ENCODE results near the gene ING2.

The ING2 gene

GRCh38 chr4:183499801-183500200, 5.1 kb upstream of the ING2 start:
- no peak for DNase-seq (ENCODE audit: low read depth, low spot score)

DNA sequence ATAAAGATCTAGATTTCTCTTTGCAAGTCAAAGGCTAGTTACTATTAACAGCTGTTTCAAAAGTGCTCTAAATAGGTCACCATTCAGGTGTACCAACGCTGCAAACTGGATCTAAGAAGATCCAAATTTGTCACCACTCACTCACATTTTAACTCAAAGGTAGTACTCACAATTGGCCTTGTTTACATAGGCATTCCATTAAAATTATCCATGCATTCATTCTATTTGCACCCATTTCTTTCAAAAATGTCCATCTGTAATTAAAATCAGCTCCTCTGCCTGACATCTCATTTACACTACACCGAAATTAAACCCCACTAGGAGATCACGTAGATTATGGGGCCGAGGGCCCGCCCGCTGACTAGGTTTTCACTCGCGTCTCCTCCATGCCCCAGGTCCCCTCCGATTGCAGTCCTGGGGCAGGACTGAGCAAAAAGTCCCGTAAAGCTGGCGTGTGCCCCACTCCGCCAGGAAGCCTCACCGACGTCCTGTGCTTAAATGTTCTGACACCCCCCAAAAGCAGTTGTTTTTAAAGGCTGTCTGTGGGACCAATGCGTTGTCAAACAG, 1.3 kb upstream of the ING2 start:
- DNase-seq (ENCODE audit: low read depth, low spot score) = no peak

GRCh38 chr4:183504064-183504929, 561 bp upstream of the ING2 start:
- DNase-seq (ENCODE audit: low read depth, low spot score) = peak; percentile 94

- peak; percentile 53 for DNase-seq (ENCODE audit: low read depth, low spot score)
Measured at GRCh38 chr4:183505611-183506388, 942 bp downstream of the ING2 start.

DNA sequence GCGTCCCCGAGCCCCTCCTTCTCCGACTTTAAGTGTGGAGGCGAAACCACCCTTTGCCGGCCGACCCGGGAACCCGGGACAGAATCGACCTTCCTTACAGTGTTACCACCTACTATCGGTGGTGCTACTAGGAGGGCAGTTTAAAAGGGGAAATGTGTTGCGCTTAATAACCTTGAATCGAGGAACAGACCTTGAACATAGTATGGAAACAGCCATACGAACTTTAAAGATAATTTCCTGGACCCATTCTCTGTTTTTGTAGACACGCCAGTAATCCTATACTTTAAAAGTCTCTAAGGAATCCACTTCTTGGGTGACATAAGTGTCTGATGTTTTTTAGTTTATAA, 1.5 kb downstream of the ING2 start:
- DNase-seq (ENCODE audit: low read depth, low spot score) = no peak

- DNase-seq (ENCODE audit: low read depth, low spot score) = no peak
Measured at GRCh38 chr4:183507925-183508696, 3.3 kb downstream of the ING2 start.

DNA sequence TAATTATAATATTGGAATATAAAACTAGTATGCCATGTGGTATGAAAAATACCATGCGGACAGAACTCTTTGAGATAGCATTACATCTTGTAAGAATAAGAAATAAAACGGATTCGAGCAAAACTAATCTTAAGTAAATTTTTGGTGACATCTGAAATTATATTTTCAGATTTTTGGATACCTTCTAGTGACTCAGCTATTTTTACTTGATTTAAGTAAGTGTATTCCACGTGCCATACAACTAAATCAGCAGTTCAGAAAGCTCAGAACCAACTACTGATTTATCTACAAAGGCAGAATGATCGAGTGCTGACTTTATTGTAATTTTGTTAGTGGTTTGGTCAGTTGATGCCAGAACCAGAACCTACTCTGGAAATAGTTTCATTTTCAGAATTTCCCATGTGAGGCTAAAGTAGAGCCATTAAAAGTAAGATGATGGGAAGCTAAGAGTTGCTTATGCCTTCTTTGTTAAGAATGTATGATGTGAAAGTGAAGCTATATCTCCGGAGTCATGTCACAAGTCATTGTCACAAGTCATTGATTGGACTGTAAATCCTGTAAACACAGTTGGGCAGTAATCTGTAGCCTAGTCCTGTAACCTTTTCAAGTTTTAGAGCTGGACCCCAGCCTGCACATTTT, 4.0 kb downstream of the ING2 start:
- no peak for DNase-seq (ENCODE audit: low read depth, low spot score)

DNA sequence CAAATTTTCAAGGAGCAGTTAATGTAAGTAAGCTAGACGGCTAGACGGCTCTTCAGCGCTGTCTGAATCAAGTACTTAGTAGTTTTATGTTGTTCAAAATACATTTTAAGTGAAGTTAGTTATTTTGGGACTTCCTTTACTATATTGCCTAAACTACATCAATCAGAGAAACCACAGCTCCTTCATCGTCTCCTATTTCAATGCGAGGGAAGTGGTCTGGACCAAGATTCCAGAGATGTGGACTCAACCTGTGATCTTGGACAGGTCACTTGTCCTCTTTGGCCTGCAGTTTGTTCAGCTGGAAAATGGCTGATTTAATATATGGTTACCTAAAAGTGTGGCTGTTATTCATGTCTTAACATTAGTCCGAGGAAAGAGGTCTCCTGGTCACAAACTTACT, 10.6 kb downstream of the ING2 start:
- no peak for DNase-seq (ENCODE audit: low read depth, low spot score)

GRCh38 chr4:183517194-183517593, 12.3 kb downstream of the ING2 start:
- no peak for DNase-seq (ENCODE audit: low read depth, low spot score)

DNA sequence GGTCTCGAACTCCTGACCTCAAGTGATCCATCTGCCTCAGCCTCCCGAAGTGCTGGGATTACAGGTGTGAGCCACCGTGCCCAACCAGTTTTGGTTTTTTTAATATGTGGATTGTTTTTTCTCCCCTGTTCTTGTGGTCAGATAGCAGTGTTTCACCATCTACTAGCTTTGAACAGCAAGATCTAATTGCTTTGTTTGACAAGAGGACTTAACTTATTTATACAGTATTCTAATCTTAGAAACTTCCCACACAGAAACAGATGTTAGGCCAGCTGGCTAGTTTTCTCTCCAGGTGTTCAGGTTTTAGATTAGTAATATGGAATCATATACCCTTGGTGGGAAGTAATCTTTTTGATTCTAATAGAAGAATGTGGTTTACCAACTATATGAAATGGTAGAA, 12.9 kb downstream of the ING2 start:
- no peak for DNase-seq (ENCODE audit: low read depth, low spot score)

GRCh38 chr4:183522821-183523220, 18.0 kb downstream of the ING2 start:
- DNase-seq (ENCODE audit: low read depth, low spot score) = no peak

DNA sequence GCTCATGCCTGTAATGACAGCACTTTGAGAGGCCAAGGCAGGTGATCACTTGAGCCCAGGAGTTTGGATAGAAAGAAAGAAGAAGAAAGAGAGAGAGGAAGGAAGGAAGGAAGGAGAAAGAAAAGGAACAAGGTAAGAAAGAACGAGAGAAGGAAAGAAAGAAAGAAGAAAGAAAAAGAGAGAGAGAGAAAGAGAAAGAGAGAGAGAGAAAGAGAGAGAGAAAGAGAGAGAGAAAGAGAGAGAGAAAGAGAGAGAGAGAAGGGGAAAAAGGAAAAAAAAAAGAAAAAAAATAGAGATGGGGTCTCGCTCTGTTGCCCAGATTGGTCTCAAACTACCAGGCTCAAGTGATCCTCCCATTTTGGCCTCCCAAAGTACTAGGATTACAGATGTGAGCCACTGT, 22.5 kb downstream of the ING2 start:
- no peak for DNase-seq (ENCODE audit: low read depth, low spot score)

- no peak for DNase-seq (ENCODE audit: low read depth, low spot score)
Measured at GRCh38 chr4:183532821-183533220, 28.0 kb downstream of the ING2 start.

DNA sequence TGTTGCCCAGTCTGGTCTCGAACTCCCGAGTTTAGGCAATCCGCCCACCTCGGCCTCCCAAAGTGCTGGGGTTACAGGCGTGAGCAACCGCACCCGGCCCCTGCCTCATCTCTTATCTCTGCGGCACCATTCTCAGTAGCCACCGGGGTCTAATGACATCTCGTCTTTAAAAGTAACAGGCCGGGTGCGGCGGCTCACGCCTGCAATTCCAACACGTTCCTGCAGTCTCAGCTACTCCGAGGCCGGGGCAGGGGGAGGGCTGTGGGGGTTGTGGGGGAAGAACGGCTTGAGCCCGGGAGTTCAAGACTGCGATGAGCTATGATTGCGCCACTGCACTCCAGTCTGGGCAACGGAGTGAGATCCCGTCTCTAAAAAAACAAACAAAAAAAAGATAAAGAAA, 28.8 kb downstream of the ING2 start:
- DNase-seq (ENCODE audit: low read depth, low spot score) = no peak

DNA sequence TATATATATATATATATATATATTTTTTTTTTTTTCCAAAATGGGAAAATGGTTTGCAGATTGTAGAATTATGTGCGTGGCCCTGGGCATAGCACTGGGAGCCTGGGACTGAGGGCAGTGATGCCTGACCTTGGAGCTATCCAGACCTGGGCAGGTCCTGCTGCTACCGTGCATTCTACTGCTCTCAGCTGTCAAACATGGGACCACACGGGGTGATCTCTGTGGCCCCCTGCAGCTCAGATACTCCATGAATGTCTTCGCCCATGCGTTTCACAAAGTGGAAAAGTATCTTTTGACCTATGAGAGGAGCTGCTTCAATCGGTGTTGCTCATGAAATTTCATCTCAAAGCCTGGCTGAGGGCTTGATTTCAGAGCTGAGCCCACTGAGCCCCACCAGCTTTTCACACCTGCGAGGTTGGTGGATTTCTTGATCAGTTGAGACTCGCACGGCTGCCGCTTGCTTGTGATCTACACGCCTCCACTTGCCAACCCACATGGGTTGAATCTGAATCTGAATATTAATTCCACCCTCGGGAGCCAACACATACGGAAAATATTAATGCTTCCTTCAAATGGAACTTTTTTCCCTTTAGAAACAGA, 35.7 kb downstream of the ING2 start:
- DNase-seq (ENCODE audit: low read depth, low spot score) = no peak

- DNase-seq (ENCODE audit: low read depth, low spot score) = peak; percentile 41
Measured at GRCh38 chr4:183541010-183541751, 36.3 kb downstream of the ING2 start.

DNA sequence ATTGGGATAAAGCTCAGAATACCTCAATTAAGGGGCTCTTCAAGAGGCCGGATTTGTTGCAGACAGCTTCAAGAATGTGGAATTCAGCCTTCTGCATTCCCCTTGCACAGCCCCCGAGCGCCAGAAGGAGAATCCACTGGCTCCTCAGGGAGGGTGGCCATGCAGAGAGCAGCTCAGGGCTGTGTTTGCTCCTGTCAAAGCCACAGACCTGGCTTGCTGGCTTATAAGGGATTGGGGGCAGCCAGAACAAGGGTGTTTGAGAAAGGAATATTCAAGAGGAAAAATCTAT, 36.8 kb downstream of the ING2 start:
- DNase-seq (ENCODE audit: low read depth, low spot score) = no peak

DNA sequence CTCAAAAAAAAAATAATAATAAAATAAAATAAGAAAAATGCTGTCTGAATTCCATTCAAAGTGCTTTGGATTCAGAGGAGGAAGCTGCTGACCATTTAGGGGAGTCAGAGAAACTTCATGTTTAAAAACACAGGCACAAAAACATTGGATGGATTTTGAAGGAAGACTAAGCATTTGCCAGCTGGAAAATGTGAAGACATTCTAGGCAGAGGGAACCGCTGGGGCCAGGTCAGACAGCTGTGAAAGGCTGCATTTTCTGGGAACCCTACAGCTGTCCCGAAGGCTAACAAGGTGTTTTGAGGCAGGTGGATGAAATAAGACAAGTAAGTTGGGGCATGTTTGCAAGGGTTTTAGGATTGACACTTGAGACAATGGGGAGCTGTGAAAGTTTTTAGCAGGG, 38.6 kb downstream of the ING2 start:
- no peak for DNase-seq (ENCODE audit: low read depth, low spot score)

DNA sequence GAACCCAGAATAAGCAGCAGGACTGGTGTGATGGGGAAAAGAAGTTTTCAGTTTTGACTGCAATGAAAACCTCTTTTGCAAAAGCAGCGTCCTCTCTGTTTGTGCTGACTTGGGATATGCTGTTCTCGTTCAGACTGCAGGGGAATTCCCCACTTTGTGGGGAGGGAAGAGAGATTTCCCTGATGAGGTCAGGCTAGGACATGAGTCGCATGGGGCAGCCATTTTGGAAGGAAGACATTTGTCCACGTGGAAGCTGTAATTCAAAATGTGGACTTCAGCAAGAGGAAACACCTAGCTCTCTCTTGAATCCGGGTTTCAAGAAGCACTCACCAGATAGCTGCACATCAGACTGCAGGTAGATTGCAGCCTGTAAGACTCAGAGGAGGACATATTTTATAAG, 39.3 kb downstream of the ING2 start:
- DNase-seq (ENCODE audit: low read depth, low spot score) = no peak

DNA sequence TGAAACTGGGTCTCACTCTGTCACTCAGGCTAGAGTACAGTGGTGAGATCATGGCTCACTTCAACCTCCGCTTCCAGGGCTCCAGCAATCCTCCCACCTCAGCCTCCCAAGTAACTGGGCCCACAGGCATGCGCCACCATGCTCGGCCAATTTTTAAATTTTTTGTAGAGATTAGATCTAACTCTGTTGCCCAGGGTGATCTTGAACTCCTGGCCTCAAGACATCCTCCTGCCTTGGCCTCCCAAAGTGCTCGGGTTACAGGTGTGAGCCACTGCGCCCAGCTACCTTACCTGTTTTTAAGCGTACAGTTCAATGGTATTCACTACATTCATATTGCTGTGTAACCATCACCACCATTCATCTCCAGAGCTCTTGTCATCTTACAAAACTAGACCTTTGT, 41.5 kb downstream of the ING2 start:
- DNase-seq (ENCODE audit: low read depth, low spot score) = no peak

GRCh38 chr4:183548306-183548705, 43.4 kb downstream of the ING2 start:
- no peak for DNase-seq (ENCODE audit: low read depth, low spot score)

All from brain pericyte (primary cell).